SHP77 (cell line): Measurements from ENCODE around the gene CHRNB2.
"Not testable (repeated sequence)": the region's sequence is repeated elsewhere in the genome, so short reads cannot be mapped to it uniquely, and the experiment has no call there.

Source experiments
- DNase-seq, 2 experiments: peaks; one replicate each; lab custom pipeline; 2025; lab: John Stamatoyannopoulos, UW

CHRNB2 gene

DNA sequence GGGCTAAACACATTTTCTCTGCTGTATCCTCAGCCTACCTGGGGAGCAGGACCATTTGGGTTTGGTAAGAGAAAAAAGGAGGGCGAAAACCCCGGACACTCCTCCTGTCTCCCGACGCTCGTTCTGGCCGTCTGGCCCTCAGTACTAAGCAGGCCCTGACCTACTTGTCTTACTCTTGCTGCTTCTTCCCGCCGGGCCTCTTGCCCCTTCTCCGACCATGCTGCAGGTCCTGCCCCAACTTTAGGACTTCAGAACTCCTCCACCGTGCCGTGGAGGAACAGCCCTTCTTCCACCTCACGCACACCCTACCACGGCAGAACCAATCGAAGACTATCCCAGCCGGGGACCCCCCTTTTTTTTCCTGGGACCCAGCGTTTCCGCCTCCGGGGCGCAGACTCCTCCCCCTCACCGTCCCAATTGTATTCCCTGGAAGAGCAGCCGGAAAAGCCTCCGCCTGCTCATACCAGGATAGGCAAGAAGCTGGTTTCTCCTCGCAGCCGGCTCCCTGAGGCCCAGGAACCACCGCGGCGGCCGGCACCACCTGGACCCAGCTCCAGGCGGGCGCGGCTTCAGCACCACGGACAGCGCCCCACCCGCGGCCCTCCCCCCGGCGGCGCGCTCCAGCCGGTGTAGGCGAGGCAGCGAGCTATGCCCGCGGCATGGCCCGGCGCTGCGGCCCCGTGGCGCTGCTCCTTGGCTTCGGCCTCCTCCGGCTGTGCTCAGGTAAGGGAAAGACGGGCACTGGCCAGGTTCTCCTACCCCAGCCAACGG, at the start of gene CHRNB2:
Gene CHRNB2, plus strand, starts transcription at position 393 of the 771 bp plus-strand sequence. Its CDS starts 267 bp downstream, at position 660.
- DNase-seq = peak; percentile 91

GRCh38 chr1:154519591-154519991, 48.0 kb upstream of the CHRNB2 start:
- no peak for DNase-seq

DNA sequence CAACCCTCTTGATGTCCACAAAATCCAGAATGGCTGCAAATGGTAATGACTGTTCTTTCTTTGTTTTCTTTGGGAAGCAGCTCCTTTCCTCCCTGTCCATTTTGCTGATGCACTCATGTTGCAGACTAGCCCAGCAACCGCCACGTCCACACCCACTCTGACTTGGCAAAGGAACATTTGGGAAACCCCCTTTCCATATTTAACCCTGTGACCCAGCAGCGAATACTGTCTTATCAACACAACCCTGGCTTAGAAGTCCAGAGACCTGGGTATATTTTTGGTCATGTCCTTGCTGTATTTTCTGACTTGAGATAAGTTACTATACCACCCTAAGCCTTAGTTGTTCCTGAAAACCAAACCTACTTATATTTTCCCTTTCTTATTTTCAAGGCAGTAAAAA, 47.2 kb upstream of the CHRNB2 start:
- no peak for DNase-seq

GRCh38 chr1:154521695-154522094, 45.9 kb upstream of the CHRNB2 start:
- DNase-seq = peak in 1 of 2 experiments; percentile 8

GRCh38 chr1:154524881-154525280, 42.7 kb upstream of the CHRNB2 start:
- DNase-seq = no peak

GRCh38 chr1:154527192-154527591, 40.4 kb upstream of the CHRNB2 start:
- DNase-seq = no peak

GRCh38 chr1:154529308-154529707, 38.3 kb upstream of the CHRNB2 start:
- no peak for DNase-seq

- DNase-seq = not testable (repeated sequence)
These were observed 35.6 kb upstream of the CHRNB2 start for GRCh38 chr1:154531950-154532349.

GRCh38 chr1:154533952-154534844, 33.4 kb upstream of the CHRNB2 start:
- DNase-seq = peak; percentile 82 to 85

DNA sequence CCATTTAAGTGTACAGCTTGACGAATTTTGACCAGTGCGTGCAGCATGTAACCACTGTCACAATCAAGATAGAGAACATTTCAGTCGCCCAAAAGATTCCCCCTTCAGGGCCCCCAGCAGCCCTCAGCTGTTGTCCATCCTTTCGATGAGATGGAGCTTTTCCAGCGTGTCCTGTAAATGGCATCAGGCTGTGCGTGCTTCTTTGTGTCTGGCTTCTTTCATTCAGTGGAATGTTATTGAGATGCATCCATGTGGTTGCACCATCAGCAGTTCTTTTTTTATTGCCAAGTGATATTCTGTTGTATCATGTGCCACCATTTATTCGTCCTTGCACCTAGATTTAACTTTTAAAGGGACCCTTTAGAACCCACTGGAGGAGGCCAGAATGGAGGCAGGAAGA, 31.0 kb upstream of the CHRNB2 start:
- no peak for DNase-seq

DNA sequence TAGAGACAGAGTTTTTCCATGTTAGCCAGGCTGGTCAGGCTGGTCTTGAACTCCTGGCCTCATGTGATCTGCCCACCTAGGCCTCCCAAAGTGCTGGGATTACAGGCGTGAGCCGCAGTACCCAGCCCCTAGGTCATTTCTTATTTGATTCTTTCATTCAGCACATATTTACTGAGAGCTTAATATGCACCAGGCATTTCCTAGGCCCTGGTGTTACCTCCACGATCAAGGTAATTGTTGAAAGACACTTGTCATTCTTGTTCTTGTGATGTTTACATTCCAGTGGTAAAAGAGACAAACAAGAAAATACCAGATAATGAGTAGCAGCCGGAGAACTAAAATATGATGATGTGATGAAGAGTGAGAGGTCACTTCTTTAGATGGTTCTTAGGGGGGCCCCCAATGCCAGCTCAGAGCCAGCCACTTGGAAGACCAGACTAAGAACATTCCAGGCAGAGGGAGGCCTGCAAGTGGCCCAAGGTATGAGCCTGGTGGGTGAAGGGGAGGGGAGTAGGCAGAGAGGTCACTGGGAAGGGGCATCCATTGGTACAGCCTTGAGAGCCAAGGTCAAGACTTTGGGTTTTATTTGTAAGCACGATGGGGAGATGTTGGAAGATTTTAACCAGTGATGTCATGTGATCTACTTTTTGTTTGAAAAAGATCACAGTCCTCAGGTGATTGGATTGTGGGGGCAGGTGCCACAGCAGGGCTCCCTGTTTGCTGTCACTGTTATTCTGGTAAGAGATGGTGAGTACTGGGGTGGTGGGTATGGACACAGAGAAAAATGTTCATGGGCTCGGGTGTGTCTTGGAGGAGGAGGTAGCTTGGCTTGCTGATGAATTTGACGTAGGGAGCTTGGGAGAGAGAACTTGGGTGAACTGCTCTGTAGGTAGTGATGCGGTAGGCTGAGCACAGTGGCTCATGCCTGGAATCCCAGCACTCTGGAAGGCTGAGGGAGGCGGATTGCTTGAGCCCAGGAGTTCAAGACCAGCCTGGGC, 27.8 kb upstream of the CHRNB2 start:
- DNase-seq = no peak

DNA sequence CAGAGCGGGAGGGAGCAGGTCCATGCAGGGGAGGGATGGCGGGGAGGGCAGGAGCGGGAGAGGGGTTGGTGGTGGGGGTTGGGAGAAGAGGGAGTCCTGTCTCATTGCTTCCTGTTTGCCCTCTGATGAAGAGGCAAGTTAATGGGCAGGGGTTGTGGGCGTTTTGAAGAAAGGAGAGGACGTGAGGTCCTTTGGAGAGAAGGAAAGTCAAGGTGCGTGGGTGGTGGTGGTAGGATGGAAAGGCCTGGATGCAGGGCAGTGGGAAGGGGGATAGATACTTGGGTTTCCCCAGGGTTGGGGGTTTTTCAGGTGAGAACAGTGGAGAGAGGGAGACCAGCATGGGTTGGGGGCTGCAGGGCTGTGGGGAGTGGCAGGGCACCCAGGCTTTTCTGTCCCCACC, 26.3 kb upstream of the CHRNB2 start:
- no peak for DNase-seq

GRCh38 chr1:154546264-154547063, 21.1 kb upstream of the CHRNB2 start:
- peak; percentile 80 to 87 for DNase-seq

DNA sequence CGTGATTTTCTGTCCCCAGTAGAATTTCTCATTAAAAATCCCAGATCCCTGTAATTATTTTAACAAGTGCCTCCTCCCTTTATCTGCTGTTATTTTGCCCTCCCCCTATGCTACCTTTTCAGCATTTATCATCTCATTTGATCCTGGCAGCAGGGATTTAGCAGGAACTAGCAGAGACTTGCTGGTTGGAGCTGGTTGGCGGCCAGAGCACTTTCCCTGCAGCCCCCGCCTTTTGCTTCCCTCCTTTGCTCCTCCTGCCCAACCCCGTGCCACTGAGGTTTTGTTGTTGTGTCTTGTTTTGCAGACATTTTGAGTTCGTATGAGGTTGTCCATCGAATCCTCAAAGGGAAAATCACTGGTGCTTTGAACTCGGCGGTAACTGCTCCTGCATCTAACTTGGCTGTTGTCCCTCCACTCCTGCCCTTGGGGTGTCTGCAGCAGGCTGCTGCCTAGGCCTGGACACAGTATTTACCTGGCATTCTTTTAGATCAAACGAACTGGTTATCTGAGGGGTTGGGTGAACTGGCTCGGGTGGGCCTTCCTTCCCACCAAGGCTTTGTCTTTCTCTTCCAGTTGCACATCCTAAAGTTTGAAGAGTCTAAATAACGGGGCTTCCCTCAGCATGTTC, 20.4 kb upstream of the CHRNB2 start:
- no peak for DNase-seq

- no peak for DNase-seq
These were observed 19.6 kb upstream of the CHRNB2 start for GRCh38 chr1:154548028-154548427.

GRCh38 chr1:154549202-154549770, 18.3 kb upstream of the CHRNB2 start:
- no peak for DNase-seq

DNA sequence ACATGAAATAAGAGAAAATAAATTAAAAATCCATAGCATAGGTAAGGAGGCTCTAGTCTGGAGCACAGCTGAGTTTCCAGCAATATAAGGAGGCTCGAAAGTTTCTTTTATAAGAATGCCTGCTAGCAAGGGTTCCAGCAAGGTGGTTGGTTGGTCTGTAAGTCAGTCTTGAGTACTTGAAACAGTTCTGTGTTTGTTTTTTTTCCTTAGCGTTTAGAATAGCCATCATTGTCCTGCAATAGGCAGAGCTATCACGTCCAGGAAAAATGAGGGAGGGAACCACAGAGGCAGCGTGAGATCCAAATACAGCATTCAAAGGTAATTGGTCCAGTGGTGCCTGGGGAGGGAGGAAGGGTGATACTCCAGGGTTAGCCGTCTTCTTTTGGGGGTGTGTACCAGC, 17.5 kb upstream of the CHRNB2 start:
- no peak for DNase-seq

DNA sequence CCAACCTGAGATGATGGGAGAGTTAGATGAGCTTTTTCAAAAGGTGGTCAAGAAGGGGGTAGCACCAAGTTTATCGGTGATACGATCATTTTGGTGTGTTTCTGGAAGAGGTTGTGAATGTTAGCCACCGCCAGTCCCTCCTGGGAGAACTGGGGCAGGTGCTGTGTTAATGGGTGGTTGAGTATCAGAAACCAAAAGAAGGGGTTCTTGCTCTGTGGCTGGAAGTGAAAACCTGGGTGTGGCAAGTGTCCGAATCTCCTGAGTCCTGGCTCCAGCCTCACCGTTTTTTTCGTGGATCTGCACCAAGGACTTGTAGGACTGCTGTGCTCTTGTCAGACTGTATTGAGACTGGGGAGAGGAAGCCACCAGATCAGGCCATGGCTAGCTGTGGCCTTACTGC, 16.9 kb upstream of the CHRNB2 start:
- no peak for DNase-seq

DNA sequence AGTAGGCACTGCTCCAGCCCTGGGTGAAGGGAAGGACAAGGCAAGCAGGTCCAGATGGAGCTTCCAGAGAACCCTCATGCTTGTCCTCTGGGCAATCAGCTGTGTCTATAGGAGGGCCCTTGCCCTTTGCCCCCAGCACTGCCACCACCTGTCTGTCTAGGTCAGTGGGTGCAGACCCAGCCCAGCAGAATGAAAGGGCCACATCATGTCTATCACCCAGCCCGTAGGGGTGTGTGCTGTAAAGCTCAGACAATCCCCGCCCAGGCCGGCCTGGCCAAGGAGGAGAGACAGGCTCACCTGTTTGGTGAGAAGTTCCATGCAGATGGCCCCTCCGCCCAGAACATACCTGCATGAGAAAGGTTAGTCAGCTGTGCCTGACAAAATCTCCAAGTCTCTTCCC, 16.1 kb upstream of the CHRNB2 start:
- no peak for DNase-seq

DNA sequence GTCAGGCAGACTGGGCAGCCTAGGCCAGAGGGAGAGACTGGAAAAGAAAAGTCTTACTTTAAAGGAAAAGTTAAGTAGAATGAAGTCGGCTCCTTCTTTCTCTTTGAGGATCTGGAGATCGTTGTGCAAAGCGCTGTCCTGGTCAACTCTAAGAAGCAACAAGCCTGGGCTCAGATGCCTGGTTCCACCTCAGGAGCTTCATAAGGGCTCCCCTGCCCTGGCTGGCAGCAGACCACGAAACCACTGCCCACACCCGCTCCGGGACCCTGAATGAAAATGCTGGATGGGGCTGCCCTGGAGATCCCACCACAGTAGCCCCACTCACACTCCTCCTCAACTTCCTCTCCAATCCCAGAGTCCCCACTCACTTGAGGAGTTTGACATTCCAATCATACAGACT, 15.5 kb upstream of the CHRNB2 start:
- no peak for DNase-seq
